ENCODE data around the gene VARS2.

Gene VARS2

GRCh38 chr6:30912746-30913520, 1.1 kb upstream of the VARS2 start:
- CTCF ChIA-PET, result interaction anchor here (0.7 to 24.2 kb wide), 21 partner anchors 9 to 234 kb away, joined by 3 to 1346 read pairs (median 20); partner anchors contain the start of genes DDR1 and MUCL3
- no peak for TF ChIP-seq CTCF (IDR thresholded peaks at IDR 0.05; ENCODE audit: insufficient read depth, low read length, missing control alignments)
- H3K4me3 ChIP-seq (ENCODE audit: low read depth, low read length), result no peak overlapping the region
- DNase-seq (ENCODE audit: low read depth, low spot score), result no peak
- POLR2A ChIA-PET, result interaction anchor here (1.0 to 1.6 kb wide), 4 partner anchors 132 to 175 kb away, joined by 3 to 5 read pairs (median 4); no protein-coding TSS in a partner anchor

- CTCF ChIA-PET, result interaction anchor here (0.6 to 24.2 kb wide), 30 partner anchors 10 to 235 kb away, joined by 3 to 1346 read pairs (median 12); partner anchors contain the start of genes DDR1, MUCL3, PSORS1C1 and SFTA2
- POLR2A ChIA-PET, result interaction anchor here (0.6 to 2.5 kb wide), 9 partner anchors 9 to 174 kb away, joined by 3 to 11 read pairs (median 4); no protein-coding TSS in a partner anchor
- no peak for TF ChIP-seq CTCF (IDR thresholded peaks at IDR 0.05; ENCODE audit: insufficient read depth, low read length, missing control alignments)
- H3K4me3 ChIP-seq (ENCODE audit: low read depth, low read length), result peak overlapping the region; percentile 60
- no peak for DNase-seq (ENCODE audit: low read depth, low spot score)
Measured at GRCh38 chr6:30913721-30914075, 340 bp upstream of the VARS2 start.

GRCh38 chr6:30914854-30915590, 984 bp downstream of the VARS2 start:
- no peak for DNase-seq (ENCODE audit: low read depth, low spot score)
- no peak for TF ChIP-seq CTCF (IDR thresholded peaks at IDR 0.05; ENCODE audit: insufficient read depth, low read length, missing control alignments)
- peak overlapping the region; percentile 60 for H3K4me3 ChIP-seq (ENCODE audit: low read depth, low read length)
- CTCF ChIA-PET, result interaction anchor here (0.8 to 24.2 kb wide), 43 partner anchors 10 to 452 kb away, joined by 3 to 1346 read pairs (median 9); partner anchors contain the start of genes DDR1, MUC21, MUCL3 and PSORS1C1
- POLR2A ChIA-PET, result interaction anchor here (1.6 to 2.5 kb wide), 2 partner anchors 156 to 165 kb away, joined by 4 to 11 read pairs; no protein-coding TSS in a partner anchor

- POLR2A ChIA-PET, result interaction anchor here (2.5 kb wide), 1 partner anchor 164 kb away, joined by 11 read pairs; no protein-coding TSS in a partner anchor
- DNase-seq (ENCODE audit: low read depth, low spot score), result no peak
- CTCF ChIA-PET, result interaction anchor here (0.8 to 24.2 kb wide), 41 partner anchors 10 to 452 kb away, joined by 3 to 1346 read pairs (median 10); partner anchors contain the start of genes DDR1, MUC21, MUCL3 and PSORS1C1
- peak; percentile 58 for TF ChIP-seq CTCF (IDR thresholded peaks at IDR 0.05; ENCODE audit: insufficient read depth, low read length, missing control alignments)
- H3K4me3 ChIP-seq (ENCODE audit: low read depth, low read length), result no peak overlapping the region
Measured at GRCh38 chr6:30915591-30915946, 1.5 kb downstream of the VARS2 start.

- no peak overlapping the region for H3K4me3 ChIP-seq (ENCODE audit: low read depth, low read length)
- POLR2A ChIA-PET, result no interaction called here
- no peak for TF ChIP-seq CTCF (IDR thresholded peaks at IDR 0.05; ENCODE audit: insufficient read depth, low read length, missing control alignments)
- CTCF ChIA-PET, result interaction anchor here (0.6 to 24.2 kb wide), 10 partner anchors 8 to 212 kb away, joined by 3 to 1346 read pairs (median 40); partner anchors contain the start of genes GTF2H4, MUCL3 and SFTA2
- DNase-seq (ENCODE audit: low read depth, low spot score), result no peak
Measured at GRCh38 chr6:30917041-30917440, 3.0 kb downstream of the VARS2 start.

All from AG04449 (cell line).